Middle frontal gyrus (tissue), 1 donor: Measurements from ENCODE around the gene SMIM3.
"Not testable (repeated sequence)": the region's sequence is repeated elsewhere in the genome, so short reads cannot be mapped to it uniquely, and the experiment has no call there.

Source experiments
- DNase-seq: peaks from one replicate; pipeline ENCODE4 v3.0.0-alpha.2; 2015; ENCODE audit warnings: low spot score; ENCODE audit errors: extremely low spot score

The SMIM3 gene

GRCh38 chr5:150778517-150779396, at the start of gene SMIM3:
Gene SMIM3, plus strand, starts transcription at chr5:150778757. Its CDS starts 16,684 bp downstream, at chr5:150795441.
- no peak for DNase-seq

DNA sequence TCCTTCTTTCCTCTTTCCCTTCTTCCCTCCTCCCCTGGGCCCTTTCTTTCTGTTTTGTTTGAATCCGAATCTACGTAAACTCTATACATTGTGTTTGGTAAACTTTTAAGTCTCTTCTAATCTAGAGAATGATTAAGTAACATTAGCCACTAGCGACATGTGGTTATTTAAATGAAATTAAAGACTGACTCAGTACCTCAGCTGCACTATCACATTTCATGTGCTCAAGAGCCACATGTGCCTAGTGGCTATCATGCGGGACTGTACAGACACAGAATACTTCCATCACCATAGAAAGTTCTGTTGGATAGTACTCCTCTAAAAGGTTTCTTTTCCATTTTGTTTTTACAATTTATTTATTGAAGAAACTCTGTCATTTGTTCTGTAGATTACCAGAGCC, 48.7 kb upstream of the SMIM3 start:
- no peak for DNase-seq

DNA sequence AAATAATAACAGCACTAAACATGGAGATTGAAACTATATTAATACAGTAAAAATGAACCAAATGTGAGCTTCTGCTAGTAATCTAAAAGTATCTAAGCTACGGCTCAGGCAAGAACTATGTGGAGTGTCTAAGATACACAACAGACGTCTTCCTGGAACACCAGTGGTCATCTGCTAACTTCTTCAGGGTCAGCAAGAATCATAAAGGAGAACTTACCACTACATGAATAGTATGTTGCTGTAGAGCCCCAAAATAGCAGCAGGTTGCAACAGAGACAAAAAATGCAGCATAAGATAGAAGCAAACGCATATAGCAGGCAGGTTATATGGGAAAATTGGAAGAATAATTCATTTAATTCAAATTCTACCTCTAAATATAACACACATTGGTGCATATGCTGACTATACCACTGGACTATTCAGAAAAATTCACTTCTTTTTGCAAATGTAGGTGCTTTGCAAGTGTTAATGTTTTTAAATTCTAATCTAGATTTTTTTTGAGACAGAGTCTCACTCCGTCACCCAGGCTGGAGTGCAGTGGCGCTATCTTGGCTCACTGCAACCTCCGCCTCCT, 46.8 kb upstream of the SMIM3 start:
- no peak for DNase-seq

- DNase-seq = no peak
Measured at GRCh38 chr5:150734579-150735384, 43.8 kb upstream of the SMIM3 start.

DNA sequence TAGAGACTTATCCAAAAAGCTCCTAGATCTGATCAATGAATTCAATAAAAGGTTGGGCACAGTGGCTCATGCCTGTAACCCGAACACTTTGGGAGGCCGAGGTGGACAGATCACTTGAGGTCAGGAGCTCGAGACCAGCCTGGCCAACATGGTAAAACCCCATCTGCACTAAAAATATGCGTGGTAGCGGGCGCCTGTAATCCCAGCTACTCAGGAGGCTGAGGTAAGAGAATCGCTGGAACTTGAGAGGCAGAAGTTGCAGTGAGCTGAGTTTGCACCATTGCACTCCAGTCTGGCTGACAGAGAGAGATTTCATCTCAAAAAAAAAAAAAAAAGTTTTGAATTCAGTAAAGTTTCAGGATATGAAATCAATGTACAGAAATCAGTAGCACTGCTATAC, 39.7 kb upstream of the SMIM3 start:
- DNase-seq = no peak

DNA sequence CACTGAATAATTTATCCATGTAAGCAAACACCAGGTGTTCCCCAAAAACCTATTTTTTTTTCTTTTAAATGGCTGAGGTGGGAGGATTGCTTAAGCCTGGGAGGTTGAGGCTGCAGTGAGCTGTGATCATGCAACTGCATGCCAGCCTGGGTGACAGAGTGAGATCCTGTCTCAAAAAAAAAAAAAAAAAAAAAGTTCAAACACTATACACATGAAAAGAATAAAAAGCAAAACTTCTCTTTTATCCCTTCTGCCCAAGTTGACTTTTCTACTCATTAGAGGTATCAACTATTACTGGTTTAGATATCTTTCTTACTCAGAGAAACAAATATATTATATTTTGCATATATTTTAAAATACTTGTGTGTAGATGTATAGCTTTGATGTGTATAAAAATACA, 37.6 kb upstream of the SMIM3 start:
- DNase-seq = no peak

DNA sequence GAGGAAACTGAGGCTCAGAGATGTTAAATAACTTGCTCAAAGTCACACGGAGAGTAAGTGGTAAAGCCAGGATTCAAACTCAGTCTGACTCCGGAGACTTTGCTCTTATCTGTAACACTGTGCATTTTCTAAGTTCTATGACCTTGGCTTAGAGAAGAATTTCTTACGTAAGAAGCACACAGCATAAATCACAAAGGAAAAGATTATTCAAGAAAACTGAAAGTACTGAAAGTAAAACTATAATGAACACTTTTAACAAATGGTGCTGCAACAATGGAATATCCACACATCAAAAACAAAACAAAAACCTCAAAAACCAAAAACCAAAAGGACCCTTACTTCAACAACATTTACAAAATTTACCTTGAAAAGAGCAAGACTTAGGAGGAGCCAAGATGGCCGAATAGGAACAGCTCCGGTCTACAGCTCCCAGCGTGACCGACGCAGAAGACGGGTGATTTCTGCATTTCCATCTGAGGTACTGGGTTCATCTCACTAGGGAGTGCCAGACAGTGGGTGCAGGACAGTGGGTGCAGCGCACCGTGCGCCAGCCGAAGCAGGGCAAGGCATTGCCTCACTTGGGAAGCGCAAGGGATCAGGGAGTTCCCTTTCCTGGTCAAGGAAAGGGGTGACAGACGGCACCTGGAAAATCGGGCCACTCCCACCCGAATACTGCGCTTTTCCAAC, 36.0 kb upstream of the SMIM3 start:
- not testable (repeated sequence) for DNase-seq

GRCh38 chr5:150743142-150743488, 35.4 kb upstream of the SMIM3 start:
- not testable (repeated sequence) for DNase-seq

- no peak for DNase-seq
Measured at GRCh38 chr5:150750469-150750868, 28.1 kb upstream of the SMIM3 start.

DNA sequence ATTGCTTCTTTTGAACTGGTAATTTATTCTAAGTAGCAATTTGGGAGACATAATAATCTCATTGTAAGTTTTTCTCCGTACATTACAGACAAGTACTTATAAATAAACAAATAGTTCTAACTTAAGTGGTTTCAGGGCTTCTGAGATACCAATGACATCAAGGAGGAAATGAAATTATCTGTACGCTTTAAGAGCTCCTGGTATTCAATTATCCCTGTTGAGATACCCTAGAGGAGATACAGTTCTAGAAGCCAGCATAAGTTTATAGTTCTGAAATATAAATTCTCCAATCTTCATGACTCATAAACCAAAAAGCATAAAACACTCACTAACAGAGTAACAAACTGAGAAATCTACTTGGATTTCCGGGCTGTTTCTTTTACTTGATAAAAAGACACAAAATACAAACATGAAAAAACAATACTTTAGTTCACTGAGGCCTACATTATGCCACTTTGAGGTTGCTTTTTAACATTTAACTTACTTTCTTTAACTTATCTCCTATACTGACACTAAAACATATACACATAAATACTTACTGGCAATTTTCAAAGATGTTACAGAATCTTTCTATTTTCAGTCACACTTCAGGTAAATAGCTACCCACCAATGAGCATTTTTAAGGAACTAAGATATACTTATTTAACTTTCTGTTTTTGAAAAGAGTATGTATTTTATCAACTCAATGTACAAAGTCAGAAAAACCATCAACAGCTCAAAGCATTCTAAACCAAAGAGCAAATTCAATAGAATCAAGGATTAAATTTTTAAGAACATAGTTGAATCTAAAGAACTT, 27.3 kb upstream of the SMIM3 start:
- DNase-seq = no peak

GRCh38 chr5:150753463-150753862, 25.1 kb upstream of the SMIM3 start:
- DNase-seq = no peak

DNA sequence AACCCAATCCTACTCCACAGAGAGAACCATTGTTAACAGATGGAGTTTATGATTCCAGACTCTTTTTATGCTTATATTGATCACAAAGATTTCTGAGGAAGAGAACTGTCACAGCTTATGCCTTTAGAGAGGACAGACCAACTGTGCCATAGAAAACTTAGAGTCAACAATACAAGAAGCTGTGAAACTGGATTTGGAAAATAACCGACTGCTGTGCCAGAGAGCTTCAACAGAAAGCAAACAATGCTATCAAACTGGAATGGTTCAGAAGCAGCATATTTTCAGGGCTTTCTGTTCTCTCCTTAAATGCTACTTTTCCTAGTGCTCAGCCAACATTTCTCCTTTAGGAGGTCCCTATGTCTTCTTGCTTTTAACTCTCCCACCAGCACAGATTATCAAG, 24.7 kb upstream of the SMIM3 start:
- DNase-seq = no peak

DNA sequence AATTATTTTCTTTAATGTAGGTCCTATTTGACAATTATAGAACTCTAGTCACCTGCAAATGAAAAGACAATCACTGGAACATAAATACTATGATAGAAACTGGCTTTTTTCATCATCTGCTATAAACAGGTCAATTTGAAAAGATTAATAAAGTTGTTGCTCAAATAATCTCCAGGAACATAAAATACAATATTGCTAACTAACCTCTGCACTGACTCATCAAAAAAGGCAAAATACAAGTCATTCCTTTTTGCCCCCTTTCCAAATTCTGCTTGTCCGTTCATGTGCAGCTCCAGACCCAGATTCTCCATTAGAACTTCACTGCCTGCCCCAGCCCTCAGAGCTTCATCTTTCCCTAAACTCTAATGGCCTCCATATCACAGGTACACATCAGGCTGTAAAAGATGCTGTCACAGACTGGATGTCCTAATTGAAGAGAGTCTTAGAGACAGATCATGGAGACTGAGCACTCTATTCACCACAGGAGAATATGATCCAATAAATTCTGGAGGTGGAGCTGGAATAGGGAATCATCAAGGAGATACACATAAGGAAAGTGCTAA, 21.4 kb upstream of the SMIM3 start:
- no peak for DNase-seq

- no peak for DNase-seq
Measured at GRCh38 chr5:150758203-150758530, 20.4 kb upstream of the SMIM3 start.

DNA sequence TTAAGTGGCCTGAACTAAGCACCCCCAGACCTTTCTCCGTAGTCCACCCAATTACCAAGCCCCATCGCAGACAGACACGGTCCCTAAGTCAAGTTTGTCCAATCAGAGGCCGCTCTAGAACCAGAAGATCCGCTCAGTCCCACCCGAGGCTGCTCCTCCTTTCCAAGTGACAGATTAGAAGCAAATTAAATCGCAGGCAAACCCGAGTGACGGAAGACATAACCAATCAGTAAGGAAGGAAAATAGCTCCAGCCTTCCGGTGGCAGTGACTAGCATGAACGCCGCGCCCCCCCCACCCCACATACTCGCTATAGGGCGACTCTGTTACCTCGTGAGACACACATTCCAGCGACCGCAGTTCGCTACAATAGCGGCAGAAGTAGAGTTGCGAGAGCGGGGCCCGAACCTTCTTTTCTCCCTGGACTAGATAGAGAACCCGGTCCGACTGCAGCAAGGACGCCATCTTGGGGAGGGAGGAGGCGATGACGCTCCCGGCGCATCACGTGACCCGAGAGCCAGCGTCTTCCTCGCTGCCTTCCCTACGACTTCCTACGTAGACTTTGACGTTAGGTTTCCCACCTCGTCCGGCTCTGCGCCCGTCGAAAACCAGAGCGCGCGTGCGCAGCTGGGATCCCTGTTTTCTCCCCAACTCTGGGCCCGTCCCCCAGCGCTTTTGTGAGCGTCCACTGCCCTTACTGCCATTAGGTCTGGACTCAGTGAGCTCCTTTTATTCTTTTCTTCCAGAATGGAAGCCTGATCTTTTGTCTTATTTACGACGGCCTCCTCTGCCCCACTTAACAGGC, 19.8 kb upstream of the SMIM3 start, which contains the start of gene DCTN4:
Gene DCTN4 (minus strand): TSS at position 487 of the 803 bp plus-strand sequence. CDS start 24 bp downstream, at position 463.
- DNase-seq = peak; percentile 98

GRCh38 chr5:150759334-150759583, 19.3 kb upstream of the SMIM3 start:
- no peak for DNase-seq

- no peak for DNase-seq
Measured at GRCh38 chr5:150762211-150762610, 16.3 kb upstream of the SMIM3 start.

DNA sequence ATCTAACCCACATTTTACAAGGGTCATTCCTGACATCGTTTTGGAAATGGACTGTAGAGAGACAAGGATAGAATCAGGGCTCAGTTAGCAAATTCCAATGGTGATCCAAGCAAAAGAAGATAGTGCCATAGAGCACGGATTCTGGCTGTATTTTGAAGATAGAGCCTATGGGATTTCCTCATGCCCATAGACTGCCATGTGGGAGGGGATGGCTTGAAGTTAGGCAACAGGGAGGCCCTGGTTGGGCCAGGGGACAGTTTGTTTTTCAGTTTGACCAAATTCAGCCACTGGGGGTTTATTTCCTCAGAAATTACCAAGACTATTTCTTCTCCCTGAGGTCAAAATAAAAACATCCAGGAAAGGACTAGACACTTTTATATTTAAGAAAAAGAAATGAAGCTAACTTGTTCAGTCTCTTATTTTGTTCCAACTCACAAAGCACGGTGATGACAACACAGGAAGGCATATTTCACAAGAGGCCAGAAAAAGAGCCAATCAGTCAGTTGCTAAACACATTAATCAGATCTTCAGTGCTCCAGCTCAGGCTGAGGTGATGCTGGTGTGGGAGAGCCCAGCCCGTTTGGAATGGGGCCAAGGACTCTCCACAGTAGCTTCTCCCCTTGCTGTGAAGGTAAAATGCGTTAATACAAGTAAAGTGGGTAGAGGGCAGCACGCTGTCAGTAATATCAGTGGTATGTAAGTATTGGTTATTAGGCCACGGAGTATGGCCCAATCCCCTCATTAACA, 15.4 kb upstream of the SMIM3 start:
- DNase-seq = no peak

- DNase-seq = no peak
Measured at GRCh38 chr5:150764530-150764929, 14.0 kb upstream of the SMIM3 start.
